NCI-H1417 treated with DMSO at 0.1 percent for 48 hours (cell line): Measurements from ENCODE around the gene PPP1R13B.

Source experiments
- DNase-seq: peaks from one replicate; lab custom pipeline; 2025; lab: John Stamatoyannopoulos, UW

The PPP1R13B gene

DNA sequence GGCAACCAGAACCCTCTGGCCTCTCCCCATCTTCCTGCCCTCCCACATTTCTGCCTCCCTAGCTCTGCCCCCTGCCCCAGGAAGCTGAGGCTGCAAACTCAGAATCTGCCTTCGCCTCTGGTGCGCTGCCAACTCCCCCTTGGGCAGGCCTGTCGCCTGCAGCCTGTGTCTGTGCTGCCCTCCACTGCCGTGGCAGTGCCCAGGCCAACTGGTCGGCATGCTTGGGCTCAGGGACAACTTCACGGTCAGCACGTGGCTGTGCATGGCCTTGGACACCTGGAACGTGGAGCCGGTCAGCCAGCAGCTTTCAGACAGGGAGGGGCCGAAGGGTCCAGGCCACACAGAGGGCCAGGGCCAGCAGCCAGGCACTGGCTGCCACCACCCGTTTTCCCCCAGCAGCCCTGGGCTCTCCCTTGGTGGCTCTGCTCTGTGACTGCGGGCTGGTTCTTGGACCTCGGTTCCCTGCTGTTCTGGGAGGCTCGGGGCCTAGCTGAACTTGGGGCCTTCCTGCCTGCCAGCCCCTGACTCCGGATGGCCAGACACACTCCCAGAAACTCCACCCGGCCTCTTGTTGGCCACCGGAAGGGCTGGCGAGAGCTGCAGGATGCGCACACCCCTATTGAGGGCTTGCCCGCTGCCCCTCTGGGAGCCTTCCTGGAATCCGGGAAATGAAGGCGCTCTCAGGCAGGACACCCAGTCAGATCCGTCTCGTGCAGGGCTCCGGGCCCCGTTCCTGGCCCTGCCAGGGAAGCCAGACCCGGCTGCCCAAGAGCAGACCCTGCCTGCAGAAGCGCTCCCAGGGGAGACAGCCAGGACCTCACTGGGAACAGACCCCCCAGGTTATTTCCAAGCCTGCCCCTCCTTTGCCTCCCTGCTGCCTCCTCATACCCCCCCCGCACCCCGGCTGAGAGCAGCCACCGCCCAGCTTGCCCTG, 34.2 kb upstream of the PPP1R13B start:
- no peak for DNase-seq

GRCh38 chr14:103880348-103881267, 33.2 kb upstream of the PPP1R13B start:
- no peak for DNase-seq

DNA sequence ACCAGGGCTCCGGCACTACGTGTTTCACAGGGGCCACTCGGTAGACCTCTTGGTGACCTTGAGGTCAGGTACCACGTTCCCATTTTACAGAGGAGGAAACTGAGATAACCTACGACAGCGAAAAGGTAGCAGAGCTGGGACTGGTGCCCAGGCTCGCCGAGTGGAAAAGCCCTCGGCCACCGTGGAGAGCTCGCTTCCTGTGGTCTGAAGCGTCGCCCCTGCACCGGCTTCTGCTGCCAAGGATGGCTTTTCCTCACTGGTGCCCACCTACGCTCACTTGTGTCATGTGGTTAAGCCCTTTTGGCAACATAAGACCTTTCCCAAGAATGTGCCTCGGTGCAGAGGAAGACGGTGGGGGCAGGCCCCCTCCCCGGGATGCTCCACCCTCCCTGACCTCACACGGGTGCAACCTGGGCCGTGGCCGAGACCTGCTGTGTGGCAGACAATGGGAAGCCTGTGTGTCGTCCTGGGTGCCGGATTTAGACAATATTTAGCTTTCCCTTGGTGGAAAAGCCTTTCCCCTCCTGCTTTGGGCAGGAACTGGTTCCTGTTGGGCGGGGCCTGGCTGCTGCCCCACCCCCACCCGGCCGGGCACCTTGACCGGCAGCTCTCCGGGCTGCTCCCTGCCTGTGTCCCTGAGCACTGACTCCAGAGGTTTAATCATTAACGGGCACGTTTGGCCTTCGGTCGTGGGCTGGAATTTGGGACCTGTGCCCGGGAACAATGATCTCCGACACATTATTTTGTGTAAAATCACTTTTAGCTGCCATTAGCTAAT, 32.4 kb upstream of the PPP1R13B start:
- no peak for DNase-seq

DNA sequence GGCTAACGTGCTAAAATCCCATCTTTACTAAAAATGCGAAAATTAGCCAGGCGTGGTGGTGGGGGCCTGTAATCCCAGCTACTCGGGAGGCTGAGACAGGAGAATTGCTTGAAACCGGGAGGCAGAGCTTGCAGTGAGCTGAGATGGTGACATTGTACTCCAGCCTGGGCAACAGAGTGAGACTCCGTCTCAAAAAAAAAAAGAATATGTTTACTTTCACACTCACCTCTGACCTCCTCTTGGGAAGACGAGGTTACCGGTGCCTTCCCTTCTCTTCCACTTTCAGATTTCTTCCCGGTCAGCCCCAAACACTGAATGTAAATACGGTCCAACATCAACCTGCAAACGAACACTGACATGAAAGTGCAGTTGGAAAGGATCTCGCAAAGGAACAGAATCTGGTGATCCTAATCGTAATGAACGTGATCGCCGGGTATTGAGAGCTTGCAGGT, 31.8 kb upstream of the PPP1R13B start:
- DNase-seq: no peak

DNA sequence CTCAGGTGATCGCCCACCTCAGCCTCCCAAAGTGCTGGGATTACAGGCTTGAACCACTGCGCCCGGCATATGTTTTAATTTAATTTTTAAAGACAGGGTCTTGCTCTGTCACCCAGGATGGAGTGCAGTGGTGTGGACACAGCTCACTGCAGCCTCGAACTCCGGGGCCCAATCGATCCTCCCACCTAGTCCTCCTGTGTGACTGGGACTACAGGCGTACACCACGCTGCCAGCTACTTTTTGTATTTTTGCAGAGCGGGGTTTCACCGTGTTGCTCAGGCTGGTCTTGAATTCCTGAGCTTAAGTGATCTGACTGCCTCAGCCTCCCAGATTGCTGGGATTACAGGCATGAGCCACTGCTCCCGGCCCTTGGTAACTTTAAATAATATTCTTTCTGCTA, 30.8 kb upstream of the PPP1R13B start:
- DNase-seq: no peak

GRCh38 chr14:103875010-103875409, 27.6 kb upstream of the PPP1R13B start:
- DNase-seq: no peak

- no peak for DNase-seq
Observed at GRCh38 chr14:103872481-103873113, 25.2 kb upstream of the PPP1R13B start.

DNA sequence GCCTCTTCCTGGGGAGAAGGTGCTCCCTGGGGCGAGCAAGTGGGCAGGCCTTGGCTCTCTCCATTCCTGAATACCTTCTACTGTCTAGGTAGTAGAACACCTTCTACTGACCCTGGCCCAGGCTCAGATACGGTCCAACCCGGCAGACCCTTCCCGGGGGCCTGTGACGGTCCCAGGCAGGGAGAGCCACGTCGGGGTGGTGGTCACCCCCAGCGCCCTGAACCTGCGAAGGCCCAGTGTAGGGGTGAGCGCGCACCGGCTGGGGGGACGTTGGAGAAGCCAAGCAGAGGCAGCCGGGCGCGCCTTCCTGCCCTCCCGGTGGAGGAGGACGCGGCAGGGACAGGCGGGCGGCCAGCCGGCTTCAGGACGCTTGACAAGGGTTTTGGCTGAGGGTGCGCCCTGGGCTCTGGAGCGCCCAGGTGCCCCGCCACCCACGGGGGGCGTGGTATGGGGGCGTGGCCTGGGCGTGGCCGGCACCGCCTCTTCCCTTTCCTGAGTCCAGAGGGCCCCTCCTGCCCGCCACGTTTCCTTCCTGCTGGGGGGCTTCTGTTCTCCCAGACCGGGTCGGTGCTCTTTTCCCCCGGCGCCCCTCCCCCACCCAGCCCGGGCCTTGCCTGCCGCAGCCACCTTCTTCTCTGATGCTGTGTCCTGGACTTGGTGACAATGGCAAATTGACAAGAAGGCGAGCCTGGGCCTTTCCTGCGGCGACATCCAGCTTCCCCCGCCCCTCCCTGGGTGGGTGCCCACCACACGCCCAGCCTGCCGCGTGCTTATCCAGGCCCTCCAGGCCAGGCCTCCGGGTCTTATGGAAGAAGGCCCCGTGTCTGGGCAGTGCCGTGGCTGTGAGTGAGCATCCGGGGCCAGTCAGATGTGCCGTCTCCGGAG, 24.5 kb upstream of the PPP1R13B start:
- DNase-seq: no peak

DNA sequence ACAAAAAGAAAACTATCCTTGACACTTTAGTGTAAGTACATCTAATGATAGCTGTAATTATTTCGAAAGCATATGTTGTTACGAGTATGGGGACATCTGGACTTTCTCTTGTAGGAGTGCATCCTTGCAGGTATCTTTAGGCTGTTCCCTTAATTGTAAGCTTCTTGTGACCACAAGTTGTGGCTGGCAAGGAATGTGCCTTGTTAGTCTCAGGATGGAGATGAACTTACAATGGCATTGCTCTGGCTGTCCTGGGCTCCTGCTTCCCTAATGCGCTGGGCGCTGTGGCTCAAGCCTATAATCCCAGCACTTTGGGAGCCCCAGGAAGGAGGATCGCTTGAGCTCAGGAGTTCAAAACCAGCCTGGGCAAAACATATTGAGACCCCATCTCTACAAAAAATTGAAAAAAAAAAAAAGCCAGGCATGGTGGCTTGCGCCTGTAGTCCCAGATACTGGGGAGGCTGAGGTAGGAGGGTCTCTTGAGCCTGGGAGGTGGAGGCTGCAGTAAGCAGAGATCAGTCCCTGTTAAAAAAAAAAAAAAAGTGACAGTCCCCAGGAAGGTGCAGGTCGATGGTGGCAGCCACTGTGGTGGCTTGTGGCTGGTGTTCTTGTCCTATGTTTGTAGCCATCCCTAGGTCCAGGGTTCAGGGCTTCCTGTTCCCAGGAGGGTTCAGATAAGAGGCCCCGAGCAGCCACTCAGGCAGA, 23.7 kb upstream of the PPP1R13B start:
- no peak for DNase-seq

DNA sequence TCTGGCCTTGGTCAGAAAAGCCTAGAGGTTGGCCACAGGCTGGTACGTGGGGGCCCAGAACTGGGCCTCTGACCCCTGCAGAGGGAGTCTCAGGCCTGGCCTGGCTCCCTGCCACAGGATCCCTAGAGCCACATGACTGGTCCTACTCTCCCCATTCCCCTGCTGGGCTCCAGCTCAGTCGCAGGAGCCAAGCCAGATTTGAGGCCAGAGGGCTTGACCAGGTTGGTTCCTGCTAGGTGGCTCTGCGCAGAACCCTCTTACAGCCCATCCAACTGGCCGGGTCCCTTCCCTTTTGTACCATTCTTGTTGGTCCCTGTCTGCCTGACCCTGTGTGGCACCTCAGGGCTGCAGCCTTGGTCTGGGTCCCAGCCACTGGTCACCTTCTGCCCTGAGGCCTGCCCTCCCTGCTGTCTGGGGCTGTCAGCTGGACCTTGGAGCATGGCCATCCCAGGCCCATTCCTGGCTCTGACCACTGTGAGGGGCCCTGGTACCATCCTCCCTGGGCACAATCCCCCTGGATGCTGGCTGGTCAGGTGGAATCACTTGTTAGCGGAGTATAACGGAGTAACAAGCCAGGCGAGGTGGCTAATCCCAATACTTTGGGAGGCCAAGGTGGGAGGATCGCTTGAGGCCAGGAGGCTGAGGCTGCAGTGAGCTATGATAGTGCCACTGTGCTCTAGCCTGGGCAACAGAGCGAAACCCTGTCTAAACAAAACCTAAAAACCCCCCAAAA, 22.9 kb upstream of the PPP1R13B start:
- no peak for DNase-seq

- no peak for DNase-seq
Observed at GRCh38 chr14:103869406-103870143, 22.2 kb upstream of the PPP1R13B start.

- DNase-seq: no peak
Observed at GRCh38 chr14:103868242-103868897, 21.0 kb upstream of the PPP1R13B start.

DNA sequence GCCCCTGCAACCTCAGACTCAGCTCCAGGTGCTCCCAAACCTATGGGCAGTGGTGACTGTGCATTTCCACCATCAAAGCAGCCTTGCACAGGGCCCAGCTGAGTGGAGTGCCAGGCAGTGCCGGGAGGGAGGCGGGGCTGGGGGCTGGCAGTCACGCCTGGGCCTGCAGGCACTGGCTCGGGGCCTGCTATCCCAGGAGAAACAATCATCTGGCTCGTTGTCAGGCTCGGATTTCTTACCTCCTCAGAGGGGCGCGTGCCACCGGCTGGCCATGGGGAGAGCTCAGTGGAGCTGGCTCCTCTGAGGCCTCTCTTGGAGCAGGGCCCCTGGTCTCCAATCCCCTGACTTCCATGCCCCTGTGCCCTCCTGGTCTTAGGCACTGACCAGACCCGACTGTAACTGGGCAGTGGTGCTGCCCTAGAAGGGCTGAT, 20.2 kb upstream of the PPP1R13B start:
- no peak for DNase-seq

- no peak for DNase-seq
Observed at GRCh38 chr14:103867020-103867419, 19.6 kb upstream of the PPP1R13B start.

GRCh38 chr14:103863245-103863644, 15.9 kb upstream of the PPP1R13B start:
- no peak for DNase-seq

- no peak for DNase-seq
Observed at GRCh38 chr14:103862393-103862782, 15.0 kb upstream of the PPP1R13B start.
